ENCODE results near the gene CACHD1.

The CACHD1 gene

DNA sequence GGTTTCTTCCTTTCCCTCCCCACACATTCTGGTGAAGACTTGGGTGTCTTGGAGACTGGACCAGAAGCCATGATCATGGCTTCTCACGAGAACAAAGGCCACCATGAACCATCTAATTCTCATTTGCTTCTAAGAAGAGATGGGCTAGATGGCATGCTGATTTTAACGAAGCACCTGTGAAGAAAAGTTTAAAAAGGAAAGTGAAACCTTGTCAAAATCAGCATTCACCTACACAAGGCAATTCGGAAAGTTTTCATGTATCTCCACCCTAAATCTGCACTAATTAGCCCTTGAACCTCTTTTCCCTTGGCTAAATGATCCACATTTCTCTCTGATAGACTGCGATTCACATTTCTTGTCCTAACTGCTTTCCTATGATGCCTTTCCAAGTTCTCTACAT, 160.7 kb downstream of the CACHD1 start:
- H3K4me3 ChIP-seq (ENCODE audit: low read depth, low read length): no peak overlapping the region
- DNase-seq (ENCODE audit: low read depth): no peak
- no peak for TF ChIP-seq MYC (IDR thresholded peaks at IDR 0.05; ENCODE audit: low read depth, low read length)
- TF ChIP-seq POLR2A (IDR thresholded peaks at IDR 0.05; ENCODE audit: extremely low read depth, insufficient read length): no peak
- TF ChIP-seq, protein P1, sequence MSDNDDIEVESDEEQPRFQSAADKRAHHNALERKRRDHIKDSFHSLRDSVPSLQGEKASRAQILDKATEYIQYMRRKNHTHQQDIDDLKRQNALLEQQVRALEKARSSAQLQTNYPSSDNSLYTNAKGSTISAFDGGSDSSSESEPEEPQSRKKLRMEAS (IDR thresholded peaks at IDR 0.05; ENCODE audit: low read depth, low read length): no peak
- TF ChIP-seq, protein P2, sequence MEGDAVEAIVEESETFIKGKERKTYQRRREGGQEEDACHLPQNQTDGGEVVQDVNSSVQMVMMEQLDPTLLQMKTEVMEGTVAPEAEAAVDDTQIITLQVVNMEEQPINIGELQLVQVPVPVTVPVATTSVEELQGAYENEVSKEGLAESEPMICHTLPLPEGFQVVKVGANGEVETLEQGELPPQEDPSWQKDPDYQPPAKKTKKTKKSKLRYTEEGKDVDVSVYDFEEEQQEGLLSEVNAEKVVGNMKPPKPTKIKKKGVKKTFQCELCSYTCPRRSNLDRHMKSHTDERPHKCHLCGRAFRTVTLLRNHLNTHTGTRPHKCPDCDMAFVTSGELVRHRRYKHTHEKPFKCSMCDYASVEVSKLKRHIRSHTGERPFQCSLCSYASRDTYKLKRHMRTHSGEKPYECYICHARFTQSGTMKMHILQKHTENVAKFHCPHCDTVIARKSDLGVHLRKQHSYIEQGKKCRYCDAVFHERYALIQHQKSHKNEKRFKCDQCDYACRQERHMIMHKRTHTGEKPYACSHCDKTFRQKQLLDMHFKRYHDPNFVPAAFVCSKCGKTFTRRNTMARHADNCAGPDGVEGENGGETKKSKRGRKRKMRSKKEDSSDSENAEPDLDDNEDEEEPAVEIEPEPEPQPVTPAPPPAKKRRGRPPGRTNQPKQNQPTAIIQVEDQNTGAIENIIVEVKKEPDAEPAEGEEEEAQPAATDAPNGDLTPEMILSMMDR (IDR thresholded peaks at IDR 0.05; ENCODE audit: low read depth, low read length): no peak

DNA sequence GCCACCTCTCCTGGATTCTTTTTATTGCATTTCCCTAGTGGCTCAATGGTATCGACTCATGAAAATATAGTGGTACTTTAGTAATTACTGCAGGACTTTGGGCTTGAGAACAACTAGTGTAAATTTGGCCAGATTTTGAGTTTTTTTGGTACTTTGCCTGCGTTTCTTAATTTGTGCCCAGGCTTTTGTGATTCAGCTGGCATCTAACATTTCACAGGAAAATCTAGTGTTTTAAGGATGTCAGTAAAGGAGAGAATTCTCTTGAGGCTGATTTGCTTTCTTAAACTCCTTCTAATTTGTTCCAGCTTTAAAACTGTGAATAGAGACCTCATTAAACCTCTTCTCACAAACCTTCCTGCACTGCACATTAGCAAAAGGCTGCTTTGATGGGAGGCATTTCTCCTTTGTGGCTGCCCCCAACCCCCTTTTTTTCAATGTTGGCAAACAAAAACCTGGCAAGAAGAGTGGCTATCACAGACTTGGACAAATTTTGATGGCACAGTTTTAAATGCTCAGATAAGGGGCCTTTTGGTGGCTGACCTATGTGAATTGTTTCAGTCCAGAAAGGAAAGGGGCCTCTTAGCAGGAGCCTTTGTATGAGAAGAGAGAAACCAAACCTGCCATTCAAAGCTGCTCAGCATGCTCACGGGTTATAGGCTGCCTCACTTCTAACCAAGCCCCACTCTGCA, 161.6 kb downstream of the CACHD1 start:
- no peak overlapping the region for H3K4me3 ChIP-seq (ENCODE audit: low read depth, low read length)
- TF ChIP-seq MYC (IDR thresholded peaks at IDR 0.05; ENCODE audit: low read depth, low read length) (no peak), POLR2A (IDR thresholded peaks at IDR 0.05; ENCODE audit: extremely low read depth, insufficient read length) (no peak)
- TF ChIP-seq, protein P1 (IDR thresholded peaks at IDR 0.05; ENCODE audit: low read depth, low read length): no peak
- TF ChIP-seq, protein P2 (IDR thresholded peaks at IDR 0.05; ENCODE audit: low read depth, low read length): no peak
- DNase-seq (ENCODE audit: low read depth): no peak

DNA sequence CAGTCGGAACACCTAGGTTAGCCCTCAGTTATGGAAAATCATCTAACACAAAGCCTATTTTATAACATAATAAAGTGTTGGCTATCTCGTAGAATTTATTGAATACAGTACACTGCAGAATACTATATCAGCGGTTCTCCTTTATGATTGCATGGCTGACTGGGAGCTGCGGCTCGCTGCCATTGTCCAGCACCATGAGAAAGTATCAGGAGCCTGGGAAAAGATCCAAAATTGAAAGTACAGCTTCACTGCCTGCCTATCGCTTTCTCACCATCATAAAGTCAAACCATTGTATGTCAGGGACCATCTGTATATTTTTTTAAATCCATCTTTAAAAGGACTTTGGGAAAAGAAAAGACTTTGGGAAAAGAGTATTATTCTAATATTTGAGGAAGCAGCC, 163.0 kb downstream of the CACHD1 start:
- no peak for TF ChIP-seq POLR2A (IDR thresholded peaks at IDR 0.05; ENCODE audit: extremely low read depth, insufficient read length)
- TF ChIP-seq, protein P1 (IDR thresholded peaks at IDR 0.05; ENCODE audit: low read depth, low read length): no peak
- TF ChIP-seq, protein P2 (IDR thresholded peaks at IDR 0.05; ENCODE audit: low read depth, low read length): no peak
- TF ChIP-seq MYC (IDR thresholded peaks at IDR 0.05; ENCODE audit: low read depth, low read length): no peak
- no peak for DNase-seq (ENCODE audit: low read depth)
- H3K4me3 ChIP-seq (ENCODE audit: low read depth, low read length): no peak overlapping the region

DNA sequence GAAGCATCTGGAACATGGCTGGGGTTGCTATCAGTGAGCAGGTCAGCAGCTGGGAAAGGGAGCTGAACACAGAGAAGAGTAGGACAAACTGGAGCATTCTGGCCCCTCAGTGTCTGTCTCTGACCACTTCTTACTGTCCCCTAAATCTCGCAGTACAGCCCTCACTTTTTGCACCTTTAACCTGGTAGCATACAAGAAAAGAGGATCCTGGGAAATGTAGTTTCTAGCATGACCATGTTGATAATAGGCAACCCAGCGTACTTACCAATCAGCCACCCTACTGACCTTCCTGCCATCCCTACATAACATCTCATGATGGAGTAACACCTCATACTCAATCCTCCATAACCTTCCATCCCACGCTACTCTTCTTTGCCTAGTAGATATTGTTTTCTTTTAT, 175.8 kb downstream of the CACHD1 start:
- no peak for DNase-seq (ENCODE audit: low read depth)
- H3K4me3 ChIP-seq (ENCODE audit: low read depth, low read length): no peak overlapping the region
- TF ChIP-seq POLR2A (IDR thresholded peaks at IDR 0.05; ENCODE audit: extremely low read depth, insufficient read length): no peak
- TF ChIP-seq, protein P2 (IDR thresholded peaks at IDR 0.05; ENCODE audit: low read depth, low read length): no peak
- no peak for TF ChIP-seq MYC (IDR thresholded peaks at IDR 0.05; ENCODE audit: low read depth, low read length)
- TF ChIP-seq, protein P1 (IDR thresholded peaks at IDR 0.05; ENCODE audit: low read depth, low read length): no peak

DNA sequence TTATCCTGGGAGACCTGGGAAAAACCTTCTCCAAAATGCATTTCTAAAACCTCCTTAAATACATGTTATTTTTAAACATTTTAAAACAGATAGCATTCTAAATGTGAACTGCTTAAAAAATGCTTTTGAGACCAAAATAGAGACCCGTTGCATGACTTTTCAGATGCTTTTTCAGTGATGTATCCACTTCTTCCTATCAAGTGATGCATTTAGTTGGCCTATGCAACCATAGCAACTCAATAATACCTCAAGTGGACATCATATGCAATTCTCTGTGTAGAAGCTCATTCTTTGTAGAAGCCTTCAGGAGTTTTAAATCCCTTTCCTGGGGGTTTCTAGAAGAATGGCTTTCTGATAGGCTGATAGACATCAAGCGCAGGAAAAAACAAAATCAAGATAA, 180.5 kb downstream of the CACHD1 start:
- H3K4me3 ChIP-seq (ENCODE audit: low read depth, low read length): no peak overlapping the region
- no peak for DNase-seq (ENCODE audit: low read depth)
- TF ChIP-seq POLR2A (IDR thresholded peaks at IDR 0.05; ENCODE audit: extremely low read depth, insufficient read length) (no peak), MYC (IDR thresholded peaks at IDR 0.05; ENCODE audit: low read depth, low read length) (no peak)
- TF ChIP-seq, protein P2 (IDR thresholded peaks at IDR 0.05; ENCODE audit: low read depth, low read length): no peak

Data from NB4 (cell line).